ENCODE results near the gene RPL31. TPM values are rescaled to one million over a fixed set of nuclear protein-coding genes. Genes with fewer than 3 reads are reported as not detected.

Gene RPL31
- total RNA-seq, 1 experiment from 2014 or later = 1,893 TPM

GRCh38 chr2:101018934-101019333 is 16.8 kb downstream of the RPL31 start:
- H3K9me3 Mint-ChIP-seq = 0 out of 5 replicates have a peak, but pooled peaks cover 0 to 2% of the 10 kb centered on the region in 2 experiments
- 0 out of 7 replicates have a peak overlapping the region, but pooled peaks of 1 of the 3 experiments have one; percentile 10 for H3K27ac Mint-ChIP-seq
- Histone ChIP-seq H3T11ph (ENCODE audit: low read length) (no peak overlapping the region), H2BK5ac (ENCODE audit: insufficient read length, low read length) (no peak overlapping the region), H3K4ac (ENCODE audit: low read depth, low read length) (no peak overlapping the region), H2BK20ac (ENCODE audit: low read depth, low read length, poor library complexity, severe bottlenecking) (no peak overlapping the region), H3K79me2 (ENCODE audit: insufficient read depth, low read length) (no peaks in the 10 kb centered on the region), H3K9me3 (ENCODE audit: control insufficient read depth, low read depth, low read length) (no peaks in the 10 kb centered on the region), H3K27me3 (ENCODE audit: insufficient read depth, low read length) (no peaks in the 10 kb centered on the region), H4K20me1 (ENCODE audit: control insufficient read depth, insufficient read depth, insufficient read length) (no peaks in the 10 kb centered on the region), H3K9ac (ENCODE audit: extremely low read depth, insufficient read length, low read length) (no peak overlapping the region), H2AFZ (ENCODE audit: low read length) (no peak overlapping the region), H3K4me1 (ENCODE audit: insufficient read depth, low read length) (no peaks in the 10 kb centered on the region), H3K18ac (ENCODE audit: insufficient read length, low read depth, low read length) (no peak overlapping the region), H3K27ac (ENCODE audit: insufficient read length, low read depth, low read length) (no peak overlapping the region), H3K23me2 (ENCODE audit: insufficient read length, low read depth, low read length, poor library complexity, severe bottlenecking) (no peaks in the 10 kb centered on the region), H2BK120ac (ENCODE audit: low read depth, low read length, poor library complexity, severe bottlenecking) (no peak overlapping the region), H4K8ac (replicated peaks; ENCODE audit: insufficient read length, low read depth, low read length) (no peak overlapping the region), H4K5ac (ENCODE audit: insufficient read length, low read depth, low read length) (no peak overlapping the region), H3K56ac (ENCODE audit: insufficient read length, low read depth, low read length) (no peak overlapping the region), H2AK5ac (ENCODE audit: insufficient read length, low read length) (no peak overlapping the region), H2BK12ac (ENCODE audit: insufficient read length, low read depth, low read length) (no peak overlapping the region), H3K14ac (ENCODE audit: insufficient read depth, low read length) (no peak overlapping the region), H3K79me1 (ENCODE audit: insufficient read depth, low read depth, low read length, poor library complexity, severe bottlenecking) (no peaks in the 10 kb centered on the region), H2BK15ac (ENCODE audit: low read depth, low read length) (no peak overlapping the region), H4K91ac (ENCODE audit: insufficient read length, low read depth, low read length) (no peak overlapping the region), H3K4me2 (ENCODE audit: insufficient read depth, insufficient read length, low read length) (no peak overlapping the region), H3K23ac (ENCODE audit: insufficient read length, low read depth, low read length) (no peak overlapping the region)
- TF ChIP-seq, protein P1, sequence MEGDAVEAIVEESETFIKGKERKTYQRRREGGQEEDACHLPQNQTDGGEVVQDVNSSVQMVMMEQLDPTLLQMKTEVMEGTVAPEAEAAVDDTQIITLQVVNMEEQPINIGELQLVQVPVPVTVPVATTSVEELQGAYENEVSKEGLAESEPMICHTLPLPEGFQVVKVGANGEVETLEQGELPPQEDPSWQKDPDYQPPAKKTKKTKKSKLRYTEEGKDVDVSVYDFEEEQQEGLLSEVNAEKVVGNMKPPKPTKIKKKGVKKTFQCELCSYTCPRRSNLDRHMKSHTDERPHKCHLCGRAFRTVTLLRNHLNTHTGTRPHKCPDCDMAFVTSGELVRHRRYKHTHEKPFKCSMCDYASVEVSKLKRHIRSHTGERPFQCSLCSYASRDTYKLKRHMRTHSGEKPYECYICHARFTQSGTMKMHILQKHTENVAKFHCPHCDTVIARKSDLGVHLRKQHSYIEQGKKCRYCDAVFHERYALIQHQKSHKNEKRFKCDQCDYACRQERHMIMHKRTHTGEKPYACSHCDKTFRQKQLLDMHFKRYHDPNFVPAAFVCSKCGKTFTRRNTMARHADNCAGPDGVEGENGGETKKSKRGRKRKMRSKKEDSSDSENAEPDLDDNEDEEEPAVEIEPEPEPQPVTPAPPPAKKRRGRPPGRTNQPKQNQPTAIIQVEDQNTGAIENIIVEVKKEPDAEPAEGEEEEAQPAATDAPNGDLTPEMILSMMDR (conservative IDR thresholded peaks at IDR 0.05) = no peak
- WGBS (ENCODE audit: extremely low coverage, insufficient read length, low lambda C conversion rate) = no CpG with 5 or more reads among the region's 8 CpGs
- peaks cover 28 to 59% (median 49%) of the 10 kb centered on the region in 3 experiments for H3K36me3 Mint-ChIP-seq (ENCODE audit: insufficient read depth in 1 of 3, low read depth in 3 of 3)
- H3K4me3 Mint-ChIP-seq = no peak overlapping the region
- H3K27me3 Mint-ChIP-seq (ENCODE audit: low read depth) = no peaks in the 10 kb centered on the region; the same call in 1 of the 2 replicates
- H3K4me1 Mint-ChIP-seq = no peaks in the 10 kb centered on the region
- DNase-seq = no peak
